ENCODE data around the gene FAM169A. TPM values are rescaled to one million over a fixed set of nuclear protein-coding genes. Genes with fewer than 3 reads are reported as not detected.

FAM169A gene
- total RNA-seq, 1 donor from 2014 or later = 11.9 TPM

DNA sequence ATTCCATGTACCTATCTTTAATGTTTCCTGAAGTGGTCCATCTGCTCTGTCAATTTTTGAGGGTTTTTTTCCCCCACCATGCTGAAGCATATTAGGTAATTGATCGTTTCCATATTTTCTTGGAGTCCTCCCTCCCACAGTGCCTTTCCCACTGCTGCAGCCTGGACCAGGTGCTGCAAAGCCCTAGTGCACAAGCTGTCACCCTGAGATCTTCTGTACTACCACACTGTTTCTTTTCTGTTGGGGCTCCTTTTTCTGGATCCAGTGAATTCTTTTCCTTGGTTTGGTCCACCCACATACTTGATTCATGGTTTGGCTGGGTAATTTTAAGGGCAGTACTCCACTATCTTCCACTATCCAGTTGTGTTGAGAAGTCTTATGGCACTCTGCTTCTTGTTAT lies 30.9 kb upstream of the FAM169A start:
- H3K27ac ChIP-seq (ENCODE audit: low read depth, low read length) = no peak overlapping the region
- Mint-ChIP-seq H3K9me3 (ENCODE audit: unreplicated experiment) (peaks cover 2% of the 10 kb centered on the region), H3K27ac (ENCODE audit: unreplicated experiment) (no peak overlapping the region), H3K4me1 (ENCODE audit: low read depth, unreplicated experiment) (peaks cover 1% of the 10 kb centered on the region), H3K4me3 (ENCODE audit: unreplicated experiment) (no peak overlapping the region), H3K36me3 (ENCODE audit: low read depth, unreplicated experiment) (no peaks in the 10 kb centered on the region), H3K27me3 (ENCODE audit: low read depth, unreplicated experiment) (no peaks in the 10 kb centered on the region)
- H3K4me2 ChIP-seq (ENCODE audit: low read length) = no peak overlapping the region
- no peak overlapping the region for H2AFZ ChIP-seq (ENCODE audit: low read depth, low read length)
- H3K36me3 ChIP-seq (ENCODE audit: insufficient read depth, low read length) = no peaks in the 10 kb centered on the region
- no peak overlapping the region for H3K4me3 ChIP-seq (ENCODE audit: insufficient read depth, low read depth, low read length)
- no peaks in the 10 kb centered on the region for H3K4me1 ChIP-seq (ENCODE audit: insufficient read depth, low read length)
- no peaks in the 10 kb centered on the region for H3K27me3 ChIP-seq (ENCODE audit: insufficient read depth, low read length)
- H3K9me3 ChIP-seq (ENCODE audit: insufficient read depth, low read depth, low read length) = peaks cover 4% of the 10 kb centered on the region
- FAIRE-seq = no peak
- no peaks in the 10 kb centered on the region for H4K20me1 ChIP-seq (ENCODE audit: insufficient read depth, low read length)
- no peak for TF ChIP-seq CTCF (IDR thresholded peaks at IDR 0.05; ENCODE audit: insufficient read depth, low read depth, low read length)
- no peak for TF ChIP-seq EZH2 (IDR thresholded peaks at IDR 0.05; ENCODE audit: insufficient read depth, low read length)
- H3K9ac ChIP-seq (ENCODE audit: low read length) = no peak overlapping the region
- no peak for DNase-seq (ENCODE audit: low read depth)
- no peaks in the 10 kb centered on the region for H3K79me2 ChIP-seq (ENCODE audit: insufficient read depth, low read length)

- no peaks in the 10 kb centered on the region for H3K36me3 Mint-ChIP-seq (ENCODE audit: low read depth, unreplicated experiment)
- H3K4me1 ChIP-seq (ENCODE audit: insufficient read depth, low read length) = no peaks in the 10 kb centered on the region
- H3K9me3 Mint-ChIP-seq (ENCODE audit: unreplicated experiment) = peaks cover 2% of the 10 kb centered on the region
- H3K27me3 Mint-ChIP-seq (ENCODE audit: low read depth, unreplicated experiment) = no peaks in the 10 kb centered on the region
- no peaks in the 10 kb centered on the region for H3K36me3 ChIP-seq (ENCODE audit: insufficient read depth, low read length)
- DNase-seq (ENCODE audit: low read depth) = peak; percentile 88
- no peak overlapping the region for H3K27ac ChIP-seq (ENCODE audit: low read depth, low read length)
- TF ChIP-seq CTCF (IDR thresholded peaks at IDR 0.05; ENCODE audit: insufficient read depth, low read depth, low read length) = no peak
- no peak for TF ChIP-seq EZH2 (IDR thresholded peaks at IDR 0.05; ENCODE audit: insufficient read depth, low read length)
- no peak overlapping the region for H3K4me3 Mint-ChIP-seq (ENCODE audit: unreplicated experiment)
- no peaks in the 10 kb centered on the region for H3K27me3 ChIP-seq (ENCODE audit: insufficient read depth, low read length)
- no peaks in the 10 kb centered on the region for H4K20me1 ChIP-seq (ENCODE audit: insufficient read depth, low read length)
- no peak overlapping the region for H3K27ac Mint-ChIP-seq (ENCODE audit: unreplicated experiment)
- H3K4me1 Mint-ChIP-seq (ENCODE audit: low read depth, unreplicated experiment) = peaks cover 1% of the 10 kb centered on the region
- H3K4me3 ChIP-seq (ENCODE audit: insufficient read depth, low read depth, low read length) = no peak overlapping the region
- H3K79me2 ChIP-seq (ENCODE audit: insufficient read depth, low read length) = no peaks in the 10 kb centered on the region
- H3K9me3 ChIP-seq (ENCODE audit: insufficient read depth, low read depth, low read length) = peaks cover 4% of the 10 kb centered on the region
- H3K4me2 ChIP-seq (ENCODE audit: low read length) = peak overlapping the region; percentile 57
- H3K9ac ChIP-seq (ENCODE audit: low read length) = no peak overlapping the region
- no peak for FAIRE-seq
- no peak overlapping the region for H2AFZ ChIP-seq (ENCODE audit: low read depth, low read length)
These were observed 29.7 kb upstream of the FAM169A start for GRCh38 chr5:74895906-74896305.

DNA sequence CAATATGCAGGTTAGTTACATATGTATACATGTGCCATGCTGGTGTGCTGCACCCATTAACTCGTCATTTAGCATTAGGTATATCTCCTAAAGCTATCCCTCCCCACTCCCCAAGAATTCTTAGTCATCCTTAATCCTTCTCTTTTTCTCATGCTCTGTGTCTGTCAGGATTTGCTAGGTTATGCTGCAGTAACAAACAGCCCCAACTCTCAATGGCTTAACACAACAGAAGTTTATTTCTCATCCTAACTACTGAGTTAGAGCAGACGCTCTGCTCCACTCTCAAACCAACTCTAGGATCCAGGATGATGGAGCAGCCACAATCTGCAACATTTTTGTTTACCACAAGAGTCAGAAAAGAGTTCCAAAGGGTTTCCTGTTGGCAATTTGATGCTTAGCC lies 28.2 kb upstream of the FAM169A start:
- no peak overlapping the region for H3K4me3 Mint-ChIP-seq (ENCODE audit: unreplicated experiment)
- no peaks in the 10 kb centered on the region for H3K4me1 Mint-ChIP-seq (ENCODE audit: low read depth, unreplicated experiment)
- Histone ChIP-seq H3K27me3 (ENCODE audit: insufficient read depth, low read length) (no peaks in the 10 kb centered on the region), H3K27ac (ENCODE audit: low read depth, low read length) (no peak overlapping the region), H3K9me3 (ENCODE audit: insufficient read depth, low read depth, low read length) (peaks cover 4% of the 10 kb centered on the region), H3K4me2 (ENCODE audit: low read length) (no peak overlapping the region), H3K36me3 (ENCODE audit: insufficient read depth, low read length) (no peaks in the 10 kb centered on the region), H3K9ac (ENCODE audit: low read length) (no peak overlapping the region), H3K4me1 (ENCODE audit: insufficient read depth, low read length) (no peaks in the 10 kb centered on the region), H3K4me3 (ENCODE audit: insufficient read depth, low read depth, low read length) (no peak overlapping the region), H3K79me2 (ENCODE audit: insufficient read depth, low read length) (no peaks in the 10 kb centered on the region), H4K20me1 (ENCODE audit: insufficient read depth, low read length) (no peaks in the 10 kb centered on the region), H2AFZ (ENCODE audit: low read depth, low read length) (no peak overlapping the region)
- TF ChIP-seq EZH2 (IDR thresholded peaks at IDR 0.05; ENCODE audit: insufficient read depth, low read length) (no peak), CTCF (IDR thresholded peaks at IDR 0.05; ENCODE audit: insufficient read depth, low read depth, low read length) (no peak)
- peaks cover 2% of the 10 kb centered on the region for H3K9me3 Mint-ChIP-seq (ENCODE audit: unreplicated experiment)
- DNase-seq (ENCODE audit: low read depth) (no peak), FAIRE-seq (no peak)
- H3K27ac Mint-ChIP-seq (ENCODE audit: unreplicated experiment) = no peak overlapping the region
- H3K27me3 Mint-ChIP-seq (ENCODE audit: low read depth, unreplicated experiment) = no peaks in the 10 kb centered on the region
- H3K36me3 Mint-ChIP-seq (ENCODE audit: low read depth, unreplicated experiment) = no peaks in the 10 kb centered on the region

Measured in astrocyte (in vitro differentiated cells and primary cell).